DOHH2 (cell line): ENCODE results near the gene IL10.

Experiments
- H3F3A ChIP-seq: fragments of 200-600 bp; sonication (generic), shearing (Covaris generic); 2 replicates; pipeline ENCODE4 v1.6.0; 2016; ENCODE audit warnings: antibody characterized with exemption, mild to moderate bottlenecking; ENCODE audit not compliant: control insufficient read depth, insufficient read depth
- H3K27ac ChIP-seq: fragments of 200-600 bp; sonication (generic); 2 replicates; pipeline ENCODE4 v1.5.1; 2014; ENCODE audit warnings: low read depth, mild to moderate bottlenecking, low read length, moderate library complexity
- H3K27me3 ChIP-seq: fragments of 200-600 bp; sonication (generic); 2 replicates; pipeline ENCODE4 v1.6.1; 2014; ENCODE audit warnings: mild to moderate bottlenecking, low read length, mixed read lengths; ENCODE audit not compliant: control insufficient read depth
- H3K36me3 ChIP-seq: fragments of 200-600 bp; sonication (generic); 2 replicates; pipeline ENCODE4 v1.6.1; 2014; ENCODE audit warnings: mild to moderate bottlenecking, low read length, moderate library complexity, mixed read lengths; ENCODE audit not compliant: control insufficient read depth
- H3K4me1 ChIP-seq: fragments of 200-600 bp; sonication (generic); 2 replicates; pipeline ENCODE4 v1.6.1; 2014; ENCODE audit warnings: mild to moderate bottlenecking, low read length, mixed read lengths; ENCODE audit not compliant: control insufficient read depth
- H3K4me2 ChIP-seq: fragments of 200-600 bp; sonication (generic); 2 replicates; pipeline ENCODE4 v1.6.0; 2014; ENCODE audit warnings: mild to moderate bottlenecking, low read length, moderate library complexity
- H3K4me3 ChIP-seq: fragments of 200-600 bp; sonication (generic); 2 replicates; pipeline ENCODE4 v1.5.1; 2014; ENCODE audit warnings: mild to moderate bottlenecking, low read length, mixed read lengths
- H3K79me2 ChIP-seq: fragments of 200-600 bp; sonication (generic); 2 replicates; pipeline ENCODE4 v1.6.1; 2014; ENCODE audit warnings: mild to moderate bottlenecking, low read length, mixed read lengths; ENCODE audit not compliant: control insufficient read depth
- H3K9me2 ChIP-seq: fragments of 200-600 bp; sonication (generic); replicated peaks from 2 replicates; pipeline ENCODE4 v1.6.1; 2014; ENCODE audit warnings: mild to moderate bottlenecking, low read length, mixed read lengths; ENCODE audit not compliant: control insufficient read depth
- H3K9me3 ChIP-seq: fragments of 200-600 bp; sonication (generic); 2 replicates; pipeline ENCODE4 v1.6.1; 2014; ENCODE audit warnings: antibody characterized with exemption, low read length, mixed read lengths; ENCODE audit not compliant: control insufficient read depth, insufficient read depth
- H4K20me1 ChIP-seq: fragments of 200-600 bp; sonication (generic); 2 replicates; pipeline ENCODE4 v1.6.0; 2014; ENCODE audit warnings: low read depth, mild to moderate bottlenecking, antibody characterized with exemption, low read length, moderate library complexity; ENCODE audit not compliant: control insufficient read depth, insufficient read depth
- EZH2phosphoT487 ChIP-seq: fragments of 200-600 bp; sonication (generic); IDR thresholded peaks from 2 replicates; pipeline ENCODE4 v1.6.1; 2017; ENCODE audit warnings: borderline replicate concordance, mild to moderate bottlenecking, antibody characterized with exemption, low read length, moderate library complexity, mixed read lengths
- TF ChIP-seq, protein P1 (sequence below): fragments of 200-600 bp; sonication (generic); IDR thresholded peaks from one replicate; pipeline ENCODE4 v1.5.1; 2014; ENCODE audit warnings: antibody characterized with exemption, mild to moderate bottlenecking, low read depth, low read length; ENCODE audit not compliant: poor library complexity, severe bottlenecking

The IL10 gene

GRCh38 chr1:206796116-206796515 is 23.8 kb upstream of the IL10 start:
- H3K27ac ChIP-seq = no peak overlapping the region
- H3K9me2 ChIP-seq = no peaks in the 10 kb centered on the region
- TF ChIP-seq, protein P1, sequence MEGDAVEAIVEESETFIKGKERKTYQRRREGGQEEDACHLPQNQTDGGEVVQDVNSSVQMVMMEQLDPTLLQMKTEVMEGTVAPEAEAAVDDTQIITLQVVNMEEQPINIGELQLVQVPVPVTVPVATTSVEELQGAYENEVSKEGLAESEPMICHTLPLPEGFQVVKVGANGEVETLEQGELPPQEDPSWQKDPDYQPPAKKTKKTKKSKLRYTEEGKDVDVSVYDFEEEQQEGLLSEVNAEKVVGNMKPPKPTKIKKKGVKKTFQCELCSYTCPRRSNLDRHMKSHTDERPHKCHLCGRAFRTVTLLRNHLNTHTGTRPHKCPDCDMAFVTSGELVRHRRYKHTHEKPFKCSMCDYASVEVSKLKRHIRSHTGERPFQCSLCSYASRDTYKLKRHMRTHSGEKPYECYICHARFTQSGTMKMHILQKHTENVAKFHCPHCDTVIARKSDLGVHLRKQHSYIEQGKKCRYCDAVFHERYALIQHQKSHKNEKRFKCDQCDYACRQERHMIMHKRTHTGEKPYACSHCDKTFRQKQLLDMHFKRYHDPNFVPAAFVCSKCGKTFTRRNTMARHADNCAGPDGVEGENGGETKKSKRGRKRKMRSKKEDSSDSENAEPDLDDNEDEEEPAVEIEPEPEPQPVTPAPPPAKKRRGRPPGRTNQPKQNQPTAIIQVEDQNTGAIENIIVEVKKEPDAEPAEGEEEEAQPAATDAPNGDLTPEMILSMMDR = no peak
- no peak for TF ChIP-seq EZH2phosphoT487
- H4K20me1 ChIP-seq = no peaks in the 10 kb centered on the region
- no peaks in the 10 kb centered on the region for H3K4me1 ChIP-seq
- no peak overlapping the region for H3K4me3 ChIP-seq
- no peaks in the 10 kb centered on the region for H3K36me3 ChIP-seq
- no peaks in the 10 kb centered on the region for H3K9me3 ChIP-seq
- H3K79me2 ChIP-seq = no peaks in the 10 kb centered on the region
- no peak overlapping the region for H3K4me2 ChIP-seq
- H3F3A ChIP-seq = no peaks in the 10 kb centered on the region
- H3K27me3 ChIP-seq = peaks cover 62% of the 10 kb centered on the region

DNA sequence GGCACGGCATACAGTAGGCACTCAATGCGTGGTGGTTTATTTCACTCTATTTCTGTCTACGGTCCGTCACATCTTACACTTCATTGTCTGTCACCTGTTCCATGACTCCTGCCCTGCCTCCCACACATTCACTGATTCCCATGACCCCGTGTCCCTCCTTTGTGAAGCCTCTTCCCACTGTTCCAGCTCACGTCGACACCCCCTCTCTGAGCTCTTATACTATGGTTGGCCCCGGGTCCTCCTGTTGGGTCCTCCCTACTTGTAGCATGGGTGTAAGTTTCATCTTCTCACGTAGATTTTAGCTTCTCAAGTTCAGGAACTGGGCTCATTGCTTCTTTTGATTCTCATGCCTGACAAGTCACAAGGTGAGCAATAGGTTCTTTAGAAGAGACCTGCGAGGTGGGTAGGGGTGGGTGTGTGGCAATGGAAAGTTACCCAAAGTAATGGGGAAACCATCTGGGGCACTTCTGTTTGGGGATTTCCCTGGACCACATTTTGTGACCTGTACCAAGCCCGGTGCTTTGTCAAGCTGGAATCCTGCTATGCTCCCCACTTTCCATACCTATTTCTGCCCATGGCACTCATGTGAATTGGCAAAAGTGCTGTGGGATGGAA is 22.1 kb upstream of the IL10 start:
- no peaks in the 10 kb centered on the region for H3K36me3 ChIP-seq
- no peaks in the 10 kb centered on the region for H3K9me3 ChIP-seq
- no peak overlapping the region for H3K4me2 ChIP-seq
- H3K4me3 ChIP-seq = no peak overlapping the region
- peaks cover 71% of the 10 kb centered on the region for H3K27me3 ChIP-seq
- no peaks in the 10 kb centered on the region for H3K4me1 ChIP-seq
- H3K27ac ChIP-seq = no peak overlapping the region
- no peak for TF ChIP-seq EZH2phosphoT487
- TF ChIP-seq, protein P1 = no peak
- H3K9me2 ChIP-seq = no peaks in the 10 kb centered on the region
- H3F3A ChIP-seq = no peaks in the 10 kb centered on the region
- no peaks in the 10 kb centered on the region for H4K20me1 ChIP-seq
- H3K79me2 ChIP-seq = no peaks in the 10 kb centered on the region

DNA sequence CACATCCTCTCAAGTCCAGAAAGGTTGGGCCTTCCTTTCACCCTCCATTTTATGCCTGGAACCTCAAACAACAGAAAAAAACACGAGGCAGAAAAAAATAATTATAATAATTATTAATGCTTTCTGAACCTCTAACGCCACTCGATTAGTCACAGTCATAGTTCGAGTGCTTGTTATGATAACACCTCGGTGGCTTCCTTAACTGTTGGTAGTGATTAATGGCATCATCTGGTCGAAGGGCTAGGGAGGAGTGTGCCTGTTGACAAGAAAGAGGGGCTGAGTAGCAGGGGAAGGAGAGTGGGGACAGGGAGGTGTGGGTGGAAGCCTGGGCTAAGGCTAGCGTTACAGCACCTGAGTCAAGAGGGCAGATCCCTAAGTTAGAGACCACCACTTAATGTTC is 21.3 kb upstream of the IL10 start:
- no peaks in the 10 kb centered on the region for H3K36me3 ChIP-seq
- H3K4me2 ChIP-seq = no peak overlapping the region
- H3K27ac ChIP-seq = no peak overlapping the region
- H3K79me2 ChIP-seq = no peaks in the 10 kb centered on the region
- no peak overlapping the region for H3K4me3 ChIP-seq
- no peaks in the 10 kb centered on the region for H3K9me2 ChIP-seq
- TF ChIP-seq EZH2phosphoT487 = no peak
- TF ChIP-seq, protein P1 = no peak
- H4K20me1 ChIP-seq = no peaks in the 10 kb centered on the region
- H3K4me1 ChIP-seq = no peaks in the 10 kb centered on the region
- no peaks in the 10 kb centered on the region for H3K9me3 ChIP-seq
- no peaks in the 10 kb centered on the region for H3F3A ChIP-seq
- peaks cover 71% of the 10 kb centered on the region for H3K27me3 ChIP-seq
